NCI-H526 treated with DMSO at 0.1 percent for 48 hours (cell line): ENCODE results near the gene VAV2.

Source experiments
- DNase-seq: peaks from one replicate; lab custom pipeline; 2025; lab: John Stamatoyannopoulos, UW

VAV2 gene

DNA sequence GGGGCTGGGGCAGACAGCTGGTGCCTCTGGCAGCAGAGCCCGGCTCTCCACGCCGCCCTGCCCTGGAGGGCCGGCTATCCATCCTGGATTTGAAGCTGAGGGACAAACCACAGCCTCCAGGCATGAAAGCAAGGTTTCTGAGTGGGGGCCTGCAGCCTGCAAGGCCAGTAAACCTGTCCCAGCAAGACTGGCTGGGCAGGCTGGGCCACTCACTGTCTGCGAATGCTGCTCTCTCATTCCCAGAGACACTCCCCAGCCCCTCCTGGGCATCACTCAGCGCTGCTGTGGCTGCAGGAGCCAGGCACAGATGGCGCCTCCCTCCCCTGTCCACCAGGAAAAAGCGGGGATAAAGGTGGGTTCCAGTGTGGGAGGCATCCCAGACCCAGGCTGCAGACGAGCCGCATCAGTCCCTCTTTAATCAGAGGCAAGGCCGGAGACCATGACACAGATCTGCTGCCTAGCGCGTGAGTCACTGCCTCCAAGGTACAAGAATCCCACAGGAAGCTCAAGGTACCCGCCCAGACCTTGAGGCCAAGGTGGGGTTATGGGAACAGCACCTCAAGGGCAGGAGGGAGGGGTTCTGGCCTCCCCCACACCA, 118.0 kb downstream of the VAV2 start:
- no peak for DNase-seq

DNA sequence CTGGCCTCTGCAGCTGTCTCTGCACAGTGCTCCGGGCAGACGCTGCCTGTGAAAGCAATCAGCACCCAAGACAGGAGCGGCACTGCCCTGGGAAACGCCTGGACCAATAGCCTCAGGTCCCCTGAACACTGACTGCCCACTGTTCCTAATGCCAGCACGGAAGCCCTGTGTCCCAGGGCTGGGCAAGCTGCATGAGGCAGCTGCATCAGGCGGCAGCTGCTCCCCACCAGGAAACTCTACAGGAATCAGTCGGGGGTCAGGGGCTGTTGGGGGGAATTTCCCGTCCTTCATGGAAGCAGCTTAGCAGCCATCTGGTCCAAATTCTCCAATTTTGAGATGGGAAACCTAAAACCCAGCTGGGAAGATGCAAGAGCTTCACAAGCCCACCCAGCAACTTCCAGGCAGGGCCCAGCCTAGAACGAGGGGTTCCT, 118.6 kb downstream of the VAV2 start:
- no peak for DNase-seq

DNA sequence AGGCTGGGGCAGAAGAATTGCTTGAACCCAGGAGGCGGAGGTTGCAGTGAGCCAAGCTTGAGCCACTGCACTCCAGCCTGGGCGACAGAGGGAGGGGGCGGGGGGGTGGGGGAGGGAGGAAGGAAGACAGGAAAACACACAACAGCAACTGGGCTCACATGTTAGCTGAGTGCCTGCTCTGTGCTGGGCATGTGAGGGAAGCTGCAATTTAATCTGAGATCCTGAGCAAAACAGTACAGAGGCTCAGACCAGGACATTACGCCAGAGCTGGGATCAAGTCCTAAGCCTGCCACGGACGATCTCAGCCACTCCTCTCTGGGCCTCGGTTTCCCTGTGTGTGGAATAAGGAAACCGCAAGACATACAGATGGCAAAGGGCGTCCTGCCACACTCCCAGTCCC, 119.1 kb downstream of the VAV2 start:
- no peak for DNase-seq

GRCh38 chr9:133870598-133871595, 121.2 kb downstream of the VAV2 start:
- no peak for DNase-seq

DNA sequence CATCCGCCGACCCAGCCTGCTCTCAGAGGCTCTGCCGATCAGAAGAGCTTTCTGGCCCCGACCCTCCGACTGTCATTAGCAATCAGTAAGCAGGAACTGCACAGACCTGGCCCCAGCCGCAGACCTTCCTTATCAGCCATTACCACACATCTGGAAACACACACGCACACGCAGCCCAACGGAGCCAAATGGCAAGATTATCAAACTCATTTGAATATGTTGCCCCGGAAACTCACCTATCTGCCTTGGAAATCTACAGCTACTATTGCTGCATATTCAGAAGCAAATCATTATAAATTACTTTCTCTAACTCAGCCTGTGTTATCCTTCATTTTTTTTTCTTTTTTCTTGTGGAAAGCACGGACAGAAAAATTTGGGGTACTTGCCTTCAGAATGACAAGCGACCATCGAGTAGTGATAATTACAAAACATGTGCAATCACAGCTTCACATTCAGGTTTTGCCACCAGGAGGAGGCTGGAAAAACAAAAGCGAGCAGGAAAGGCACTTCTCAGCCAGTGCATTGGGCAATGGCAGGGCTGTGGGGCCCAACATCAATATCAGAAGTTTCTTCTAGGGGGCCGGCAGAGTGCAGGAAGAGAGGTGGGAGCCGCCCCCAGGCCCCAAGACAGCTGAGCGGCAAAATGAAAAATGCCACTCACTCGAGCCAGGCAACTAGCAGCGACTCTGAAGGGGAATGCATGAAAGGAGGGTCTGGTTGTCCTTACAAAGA, 122.3 kb downstream of the VAV2 start:
- DNase-seq: peak; percentile 67

GRCh38 chr9:133868203-133868602, 123.9 kb downstream of the VAV2 start:
- DNase-seq: no peak

- DNase-seq: no peak
Observed at GRCh38 chr9:133866946-133867345, 125.2 kb downstream of the VAV2 start.

- no peak for DNase-seq
Observed at GRCh38 chr9:133864011-133864410, 128.1 kb downstream of the VAV2 start.

- DNase-seq: no peak
Observed at GRCh38 chr9:133863257-133863592, 128.9 kb downstream of the VAV2 start.

DNA sequence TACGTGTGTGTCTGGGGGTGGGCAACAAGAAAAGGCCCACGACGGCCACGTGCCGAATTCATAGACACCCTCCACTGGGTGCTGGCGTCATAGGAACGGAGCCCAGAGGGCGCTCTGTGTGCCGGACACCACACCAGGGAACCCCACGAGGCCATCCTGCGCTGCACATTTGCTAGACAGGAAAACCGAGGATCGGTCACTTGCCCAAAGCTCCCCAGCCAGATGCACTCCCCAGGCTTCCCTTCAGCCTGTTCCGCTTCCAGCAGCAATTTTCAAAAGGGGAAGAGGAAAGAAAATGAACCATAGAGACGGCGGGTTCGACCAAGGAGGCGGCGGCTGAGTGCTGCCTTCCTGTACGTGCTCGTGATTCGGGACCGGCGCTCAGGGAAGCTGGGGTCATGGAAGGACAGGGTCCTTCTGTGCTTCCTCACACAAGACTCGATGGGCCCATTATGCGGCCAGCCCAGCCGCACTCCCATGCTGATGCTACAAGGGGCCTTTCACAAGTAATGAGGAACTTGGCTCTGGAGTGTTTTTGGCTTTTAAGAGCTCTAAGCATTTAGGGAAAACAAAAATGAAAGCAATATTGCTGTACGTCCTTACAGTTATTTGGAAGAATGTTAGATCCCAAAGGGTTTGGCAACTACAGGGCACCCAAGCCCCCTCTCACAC, 129.4 kb downstream of the VAV2 start:
- no peak for DNase-seq

DNA sequence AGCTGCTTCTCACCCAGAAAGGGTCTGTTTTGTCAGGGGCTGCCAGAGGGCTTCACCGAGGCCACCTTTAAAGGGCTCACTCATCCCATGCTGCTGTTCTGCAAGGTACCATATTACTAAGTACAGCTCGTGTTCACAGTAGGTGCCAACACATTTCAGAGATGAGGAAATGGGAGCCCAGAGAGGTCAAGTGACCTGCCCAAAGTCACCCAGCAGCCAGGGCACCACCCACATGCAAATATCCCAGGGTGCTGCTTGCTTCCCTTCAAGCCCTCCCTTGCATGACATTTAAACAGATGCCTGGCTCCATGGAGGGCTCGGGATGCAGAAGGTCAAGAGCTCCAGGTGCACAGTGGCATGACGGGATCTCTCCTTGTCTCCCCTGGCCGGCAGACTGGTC, 130.4 kb downstream of the VAV2 start:
- DNase-seq: no peak

- DNase-seq: no peak
Observed at GRCh38 chr9:133861086-133861485, 131.0 kb downstream of the VAV2 start.

DNA sequence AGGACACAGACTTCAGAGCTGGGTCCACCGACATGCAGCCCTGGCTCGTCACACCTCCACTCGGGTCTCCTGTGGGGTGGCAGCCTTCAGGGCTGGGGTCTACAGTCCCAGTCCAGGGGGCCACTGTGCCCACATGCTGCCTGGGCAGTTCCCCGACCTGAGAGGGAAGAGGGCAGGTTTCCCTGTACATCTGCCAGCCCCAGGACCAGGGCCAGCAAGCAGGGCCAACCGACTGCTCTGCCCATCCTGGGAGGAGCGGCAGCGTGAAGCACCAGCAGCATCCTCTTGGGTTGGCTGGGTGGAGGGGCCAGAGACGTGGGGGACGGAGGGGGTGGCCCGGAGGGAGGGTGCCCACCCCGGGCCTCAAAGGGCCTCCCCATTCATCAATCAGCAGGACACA, 133.4 kb downstream of the VAV2 start:
- no peak for DNase-seq

GRCh38 chr9:133857639-133858038, 134.5 kb downstream of the VAV2 start:
- no peak for DNase-seq

DNA sequence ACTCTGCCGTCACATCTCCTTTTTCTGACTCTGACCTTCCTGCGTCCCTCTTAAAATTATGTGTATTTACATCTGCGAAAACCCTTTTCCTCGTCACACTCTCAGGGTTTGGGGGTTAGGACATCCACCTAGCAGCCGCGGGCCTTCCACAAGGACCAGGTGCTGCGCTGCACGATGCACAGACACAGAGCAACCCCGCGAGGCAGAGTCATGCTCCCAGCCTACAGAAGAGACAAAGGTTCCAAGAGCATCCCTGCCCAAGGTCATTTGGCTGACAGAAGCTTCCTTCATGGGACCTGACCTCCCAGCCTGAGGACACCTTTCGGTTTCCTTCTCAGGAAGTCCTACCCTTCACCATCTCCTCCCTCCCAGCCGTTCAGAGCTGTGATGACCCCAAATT, 135.3 kb downstream of the VAV2 start:
- no peak for DNase-seq

GRCh38 chr9:133855802-133856521, 136.2 kb downstream of the VAV2 start:
- peak; percentile 8 for DNase-seq

GRCh38 chr9:133855371-133855770, 136.8 kb downstream of the VAV2 start:
- no peak for DNase-seq

GRCh38 chr9:133854765-133855164, 137.4 kb downstream of the VAV2 start:
- DNase-seq: no peak

- DNase-seq: no peak
Observed at GRCh38 chr9:133854048-133854447, 138.1 kb downstream of the VAV2 start.

DNA sequence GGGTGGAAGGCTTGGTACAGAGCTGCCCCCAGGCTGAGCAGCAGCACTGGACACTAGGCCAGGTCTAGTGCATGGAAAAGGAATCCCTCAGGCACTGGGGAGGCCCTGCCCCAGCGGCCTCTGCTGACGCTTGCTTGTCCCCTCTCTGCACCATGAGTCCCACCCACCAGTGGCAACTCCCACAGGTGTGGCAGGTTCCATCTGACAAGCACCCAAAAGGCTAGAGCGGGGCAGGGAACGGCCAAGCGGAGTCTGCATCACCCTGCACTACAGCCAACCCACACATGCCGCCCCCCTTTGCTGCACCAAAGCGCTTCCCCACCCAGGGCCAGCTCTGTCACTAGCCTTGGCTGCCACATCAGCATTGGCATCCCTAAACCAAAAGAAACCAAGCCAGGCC, 138.8 kb downstream of the VAV2 start:
- DNase-seq: no peak

GRCh38 chr9:133852431-133852830, 139.7 kb downstream of the VAV2 start:
- DNase-seq: no peak

GRCh38 chr9:133851693-133852092, 140.4 kb downstream of the VAV2 start:
- no peak for DNase-seq
